DMS153 treated with DMSO at 0.1 percent for 48 hours (cell line): ENCODE results near the gene ZFR2.
"Not testable (repeated sequence)": the region's sequence is repeated elsewhere in the genome, so short reads cannot be mapped to it uniquely, and the experiment has no call there.

Experiments used
- DNase-seq: peaks from one replicate; lab custom pipeline; 2025; ENCODE audit not compliant: unreplicated experiment; lab: John Stamatoyannopoulos, UW

ZFR2 gene

DNA sequence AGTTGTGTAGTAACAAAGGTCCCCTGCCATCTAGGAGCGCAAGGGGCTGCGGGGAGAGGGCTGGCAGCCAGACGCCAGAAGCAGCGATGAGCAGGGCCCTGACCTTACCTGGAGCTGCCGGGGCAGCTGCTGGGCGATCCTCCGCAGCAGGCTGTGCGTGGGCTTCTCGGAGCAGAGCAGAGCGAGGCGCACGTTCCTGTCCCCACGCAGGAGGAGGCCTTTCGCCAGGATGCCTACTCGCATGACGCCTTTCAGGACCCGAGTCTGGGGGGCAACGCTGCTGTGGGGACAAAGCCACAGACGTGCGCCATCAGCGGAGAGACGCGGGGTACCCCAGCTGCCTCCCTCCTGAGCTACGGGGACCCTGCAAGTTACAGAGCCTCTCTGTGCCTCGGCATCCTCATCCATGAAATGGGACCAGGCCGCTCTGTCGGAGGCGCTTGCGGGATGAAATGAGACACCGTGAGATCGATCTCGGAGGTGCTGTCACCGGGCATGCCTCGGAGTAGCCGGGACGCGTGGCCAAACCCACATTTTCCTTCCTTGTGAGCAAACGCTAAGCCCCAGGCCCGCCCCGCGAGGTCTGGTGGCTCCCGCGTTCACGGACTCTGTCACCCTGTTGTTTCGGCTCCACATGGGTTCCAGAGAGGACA is 52.1 kb downstream of the ZFR2 start:
- no peak for DNase-seq

DNA sequence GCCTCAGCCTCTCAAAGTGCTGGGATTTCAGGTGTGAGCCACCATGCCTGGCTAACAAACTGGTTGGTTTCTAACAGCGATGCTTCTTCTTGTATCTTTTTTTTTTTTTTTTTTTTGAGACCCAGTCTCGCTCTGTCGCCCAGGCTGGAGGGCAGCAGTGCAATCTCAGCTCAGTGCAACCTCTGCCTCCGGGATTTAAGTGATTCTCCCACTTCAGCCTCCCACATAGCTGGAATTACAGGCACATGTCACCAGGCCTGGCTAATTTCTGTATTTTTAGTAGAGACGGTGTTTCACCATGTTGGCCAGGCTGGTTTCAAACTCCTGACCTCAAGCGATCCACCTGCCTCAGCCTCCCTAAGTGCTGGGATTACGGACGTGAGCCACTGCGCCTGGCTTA is 52.7 kb downstream of the ZFR2 start:
- DNase-seq = not testable (repeated sequence)

DNA sequence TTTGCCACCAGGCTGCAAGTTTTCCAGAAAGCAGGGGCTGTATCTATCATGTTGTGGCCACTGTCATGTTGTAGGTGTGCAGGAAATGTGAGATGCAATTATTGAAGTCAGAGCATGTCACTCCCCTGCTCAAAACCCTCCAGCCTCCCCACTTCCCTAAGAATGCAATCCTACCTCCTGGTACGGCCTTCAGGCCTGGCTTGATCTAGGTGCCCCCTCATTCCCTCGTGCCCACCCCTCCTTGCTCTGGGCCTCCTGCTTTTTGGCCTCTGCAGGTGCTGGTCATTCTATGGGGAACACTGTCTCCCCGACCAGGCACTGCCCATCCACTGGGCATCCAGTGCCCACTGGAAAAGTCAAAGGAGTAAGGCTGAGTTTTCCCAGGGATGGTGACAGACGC is 54.2 kb downstream of the ZFR2 start:
- no peak for DNase-seq

DNA sequence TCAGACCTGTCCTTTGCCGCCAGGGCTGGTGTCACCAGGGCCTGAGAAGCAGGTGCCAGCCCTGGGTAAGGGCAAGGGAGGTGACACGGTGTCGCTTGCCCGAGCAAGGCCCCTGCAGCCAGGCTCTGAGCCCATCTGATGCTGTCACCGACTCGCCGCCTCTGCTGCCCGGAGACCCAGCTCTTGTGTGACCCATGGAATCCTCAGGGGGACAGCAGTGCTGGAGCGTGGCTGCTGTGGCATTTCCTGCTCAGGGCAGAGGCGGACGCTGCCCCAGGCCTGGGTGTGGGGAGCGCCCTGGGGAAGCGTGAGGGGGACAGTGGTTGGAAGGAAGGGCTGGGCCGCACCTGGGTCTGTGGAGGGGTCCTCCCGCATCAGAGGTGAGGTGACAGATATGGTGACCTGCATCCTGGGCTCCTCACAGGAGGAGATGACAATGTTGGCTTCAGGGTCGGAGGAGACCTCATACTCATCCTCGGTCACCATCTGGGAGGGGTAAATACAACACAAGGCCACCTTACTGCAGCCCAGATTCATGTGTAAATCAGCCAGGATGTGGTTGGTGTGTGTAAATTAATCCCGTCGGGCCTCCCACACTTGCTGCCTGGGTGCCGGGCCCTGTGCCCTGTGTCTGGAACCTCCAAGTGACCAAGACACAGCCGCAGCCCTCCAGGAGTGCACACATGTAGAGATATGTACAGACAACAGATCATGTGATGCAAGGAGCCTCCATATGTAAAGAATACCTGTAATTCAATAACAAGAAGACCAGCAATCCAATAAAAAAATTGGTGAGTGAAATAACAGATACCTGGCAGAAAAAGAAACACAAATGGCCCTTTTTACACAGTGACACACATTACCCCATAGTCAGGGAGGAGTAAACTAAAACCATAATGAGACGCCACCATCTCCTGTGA is 55.1 kb downstream of the ZFR2 start:
- no peak for DNase-seq

DNA sequence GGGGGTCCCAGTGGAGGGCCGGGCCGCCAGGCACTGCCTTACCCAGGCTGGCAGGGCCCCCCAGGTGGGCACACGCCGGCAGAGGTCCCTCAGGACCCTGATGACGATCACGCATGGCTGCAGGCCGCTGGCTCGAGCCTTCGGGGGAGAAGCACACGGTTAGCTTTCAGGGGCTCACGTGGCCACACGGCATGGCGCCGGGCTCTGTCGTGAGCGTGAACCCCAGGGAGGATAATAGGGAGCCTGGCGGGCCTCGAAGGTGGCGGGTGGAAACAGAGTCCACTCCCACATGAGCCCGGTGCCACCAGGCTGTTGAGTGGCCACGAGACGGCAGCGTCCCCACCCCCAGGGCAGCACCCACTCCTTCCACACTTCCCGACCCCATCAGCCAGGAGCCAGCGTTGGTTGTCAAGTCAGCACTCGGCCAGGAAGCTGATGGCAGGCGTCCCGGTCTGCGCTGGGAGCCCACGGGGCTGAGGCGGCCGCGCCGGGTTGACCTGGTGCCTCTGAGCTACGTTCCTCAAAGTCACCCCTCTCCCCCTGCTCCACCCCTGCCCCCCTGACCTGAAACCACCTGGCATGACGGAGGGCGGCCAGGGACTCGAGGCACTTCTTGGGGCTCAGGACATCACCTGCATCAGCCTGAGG is 58.0 kb downstream of the ZFR2 start:
- no peak for DNase-seq

DNA sequence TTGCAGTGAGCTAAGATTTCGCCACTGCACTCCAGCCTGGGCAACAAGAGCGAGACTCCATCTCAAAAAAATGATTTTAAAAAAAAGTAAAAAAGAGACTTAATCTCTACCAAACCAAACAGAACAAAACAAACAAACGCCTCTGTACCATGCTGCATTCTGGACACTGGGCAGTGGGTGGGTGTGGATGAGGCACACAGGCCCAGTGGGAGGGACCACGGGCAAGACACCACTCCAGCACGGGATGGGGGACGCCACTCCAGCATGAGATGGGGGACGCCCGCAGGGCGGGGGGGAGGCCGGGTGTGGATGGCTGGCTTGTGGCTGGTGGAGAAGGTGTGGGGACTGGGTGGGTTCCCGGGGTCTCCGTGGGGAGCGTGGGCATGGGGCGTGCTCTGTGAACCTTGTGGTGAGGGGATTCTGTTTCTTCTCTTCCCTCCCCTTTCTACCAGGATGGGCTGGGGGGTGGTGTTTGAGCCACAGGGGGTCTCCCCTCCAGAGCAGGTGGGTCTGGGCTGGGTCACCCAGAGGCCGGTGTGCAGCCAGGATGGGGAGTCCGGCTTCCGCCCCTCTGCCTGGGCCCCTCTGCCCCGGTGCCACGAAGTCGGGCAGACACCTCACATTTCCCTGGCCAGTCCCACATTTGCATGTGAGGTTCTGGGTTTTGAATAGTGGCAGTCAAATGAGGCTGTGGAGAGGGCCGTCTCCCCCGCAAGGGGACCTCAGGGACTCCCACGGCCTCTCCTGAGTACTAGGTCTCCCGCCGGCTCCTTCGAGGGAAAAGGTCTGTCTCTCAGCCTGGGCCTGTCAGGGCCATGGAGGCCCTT is 58.7 kb downstream of the ZFR2 start:
- DNase-seq = no peak

DNA sequence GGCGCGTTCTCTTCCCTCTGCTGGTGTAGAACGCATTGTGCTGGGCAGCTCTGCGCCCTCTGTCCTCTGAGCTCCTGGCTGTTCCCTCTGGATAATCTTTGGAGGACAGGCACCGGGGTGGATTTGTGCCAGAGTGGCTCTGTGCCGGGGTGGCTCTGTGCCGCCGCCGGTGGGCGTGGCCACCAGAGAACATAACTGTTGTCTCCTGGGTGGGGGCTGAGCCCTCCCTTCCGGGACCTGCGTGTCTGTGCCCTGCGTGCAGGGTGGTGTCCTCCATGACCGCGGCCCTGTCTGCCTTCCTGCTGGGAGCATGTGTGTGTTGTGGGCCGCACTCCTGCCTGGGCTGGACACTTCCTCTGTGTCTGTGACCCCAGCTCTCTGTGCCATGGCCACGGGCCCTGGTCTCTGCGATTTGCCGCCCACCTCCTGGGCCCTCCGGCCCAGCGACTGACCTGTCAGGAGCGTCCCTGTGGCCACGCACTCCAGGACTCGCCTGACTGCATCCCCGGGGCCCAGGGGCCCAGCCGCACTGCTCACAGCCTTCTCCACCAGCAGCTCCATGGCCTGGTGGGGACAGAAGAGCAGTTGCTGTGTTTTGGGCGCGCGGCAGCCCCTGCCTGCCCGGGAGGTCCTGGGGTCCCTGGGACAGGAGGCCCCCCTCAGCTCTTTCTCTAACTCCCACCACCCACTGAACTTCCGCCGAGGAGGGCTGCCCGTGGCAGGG is 60.3 kb downstream of the ZFR2 start:
- no peak for DNase-seq

DNA sequence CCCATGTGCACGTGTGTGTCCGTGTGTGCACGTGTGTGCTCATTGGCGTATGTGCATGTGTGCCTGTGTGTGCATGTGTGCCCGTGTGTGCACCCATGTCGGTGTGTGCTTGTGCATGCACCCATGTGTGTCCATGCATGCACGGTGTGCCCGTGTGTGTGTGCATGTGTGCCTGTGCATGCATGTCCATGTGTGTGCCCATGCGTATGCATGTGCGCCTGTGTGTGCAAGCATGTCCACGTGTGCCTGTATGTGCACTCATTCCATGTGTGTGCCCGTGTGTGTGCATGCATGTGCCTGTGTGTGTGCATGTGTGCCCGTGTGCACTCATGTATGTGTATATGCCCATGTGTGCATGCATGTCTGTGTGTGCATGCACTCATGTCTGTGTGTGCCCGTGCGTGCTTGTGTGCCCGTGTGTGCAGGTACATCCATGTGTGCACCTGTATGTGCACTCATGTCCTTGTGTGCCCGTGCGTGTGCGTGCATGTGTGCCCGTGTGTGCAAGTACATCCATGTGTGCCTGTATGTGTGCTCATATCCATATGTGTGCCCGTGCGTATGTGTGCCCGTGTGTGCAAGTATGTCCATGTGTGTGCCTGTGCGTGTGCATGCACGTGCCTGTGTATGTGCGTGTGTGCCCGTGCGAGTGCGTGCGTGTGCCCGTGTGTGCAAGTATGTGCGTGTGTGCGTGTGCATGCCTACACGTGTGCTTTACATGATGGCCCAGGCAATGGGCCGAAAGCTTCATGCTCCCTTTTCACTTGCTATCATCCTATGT is 61.1 kb downstream of the ZFR2 start:
- no peak for DNase-seq

DNA sequence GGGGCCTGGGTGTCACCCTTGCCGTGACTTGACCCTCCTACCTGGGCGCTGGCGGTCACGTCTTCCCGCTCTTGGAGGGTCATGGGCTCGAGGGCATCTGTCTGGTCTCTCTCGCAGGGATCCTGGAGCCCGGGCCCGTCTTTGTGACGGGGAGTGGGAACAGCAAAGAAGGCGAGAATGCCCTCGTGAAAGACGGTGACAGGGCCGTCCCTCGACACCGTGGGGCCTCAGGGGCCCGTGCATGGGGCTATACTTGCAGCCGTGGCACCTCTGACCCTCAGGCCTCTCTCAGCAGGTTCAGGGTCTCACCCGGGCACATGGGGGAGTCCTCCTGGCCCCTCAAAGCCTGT is 61.7 kb downstream of the ZFR2 start:
- DNase-seq = no peak

DNA sequence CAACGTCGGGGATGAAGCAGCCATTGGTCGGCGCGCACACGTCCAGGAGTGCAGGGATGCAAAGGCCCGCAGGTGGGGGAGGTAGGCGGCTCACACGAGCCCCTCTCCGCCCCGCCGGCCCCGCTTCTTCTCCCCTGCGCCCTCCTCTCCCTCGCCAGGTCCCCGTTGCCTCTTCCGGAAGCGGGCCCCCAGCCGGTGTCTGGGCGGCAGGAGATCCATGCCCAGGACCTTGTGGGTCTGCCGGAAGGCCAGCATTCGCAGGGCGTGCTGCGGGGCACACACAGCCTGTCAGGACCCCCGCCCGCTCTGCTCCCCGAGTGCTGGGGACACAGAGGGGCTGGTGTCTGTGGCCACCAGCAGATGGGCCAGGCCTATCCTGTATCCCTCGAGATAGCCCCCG is 63.0 kb downstream of the ZFR2 start:
- DNase-seq = no peak

DNA sequence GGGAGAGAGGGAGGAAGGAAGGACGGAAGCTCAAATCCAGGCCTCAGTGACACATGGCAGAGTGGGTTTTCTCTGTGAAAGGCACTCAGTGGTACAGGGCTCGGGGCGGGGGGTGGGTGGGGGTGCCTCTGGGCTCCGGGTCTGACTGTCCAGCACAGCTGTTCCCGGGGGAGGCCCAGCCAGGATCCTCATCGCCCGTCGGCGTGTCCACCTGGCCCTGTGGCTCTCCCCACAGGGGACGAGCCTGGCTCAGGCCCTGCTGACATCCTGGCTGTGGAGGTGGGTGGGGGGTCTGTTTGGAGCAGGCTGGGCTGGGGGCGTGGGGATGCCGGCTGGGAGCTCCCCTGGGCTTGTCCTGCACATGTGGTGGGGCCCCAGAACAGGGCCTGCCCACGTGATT is 64.4 kb downstream of the ZFR2 start:
- DNase-seq = no peak

DNA sequence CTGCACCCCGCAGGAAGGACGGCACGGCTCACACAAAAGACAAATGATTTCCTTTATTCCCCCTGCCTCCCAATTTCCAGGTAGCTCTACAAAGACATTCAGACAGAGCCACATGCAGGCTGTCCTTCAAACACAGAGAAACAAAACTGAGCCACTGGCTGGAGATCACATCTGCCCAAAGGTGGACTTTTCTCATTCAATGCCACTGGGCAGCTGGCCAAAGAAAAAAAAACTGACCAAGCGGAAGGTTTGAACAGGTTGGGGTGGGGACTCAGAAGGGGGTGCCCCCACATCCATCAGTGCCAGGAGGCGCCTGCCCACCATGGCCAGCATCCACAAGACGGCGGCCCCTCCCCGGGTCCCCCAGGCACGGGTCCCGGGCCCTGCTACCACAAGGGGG is 64.9 kb downstream of the ZFR2 start:
- DNase-seq = no peak

DNA sequence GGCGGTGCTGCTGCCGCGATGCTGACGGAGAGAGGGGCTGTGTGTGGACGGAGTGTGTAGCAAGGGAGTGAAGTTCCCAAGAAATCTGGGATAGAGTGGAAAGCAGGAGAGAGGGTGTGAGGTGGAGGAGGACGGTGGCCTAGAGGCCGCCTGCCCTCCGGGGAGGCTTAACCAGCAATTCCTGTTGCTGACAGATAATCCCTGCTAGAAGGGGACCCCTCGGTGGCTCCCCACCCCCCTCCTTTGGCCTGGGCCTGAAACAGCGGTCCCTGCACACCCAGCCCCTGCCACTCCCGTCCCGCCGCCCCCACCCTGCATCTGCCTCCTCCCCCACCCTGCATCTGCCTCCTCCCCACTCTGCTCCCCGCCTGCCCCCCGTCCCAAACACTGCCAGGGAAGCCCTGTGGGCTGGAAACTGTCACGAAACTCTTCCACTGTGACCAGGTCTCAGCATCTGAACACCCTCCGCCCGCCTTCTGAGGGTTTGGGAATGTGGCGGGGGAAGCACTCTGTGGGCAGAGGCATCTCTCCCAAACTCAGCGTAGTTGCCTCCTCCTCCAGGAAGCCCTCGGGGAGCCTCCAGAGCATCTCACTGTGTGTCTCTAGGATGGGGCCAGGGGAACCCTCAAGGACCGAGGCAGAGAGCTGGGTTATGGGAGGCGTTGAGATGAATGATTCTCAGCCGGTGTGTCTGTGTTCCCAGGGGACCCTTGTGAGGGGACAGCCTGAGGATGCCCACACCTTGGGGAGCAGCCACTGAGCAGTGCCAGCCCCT is 65.5 kb downstream of the ZFR2 start:
- DNase-seq = no peak

DNA sequence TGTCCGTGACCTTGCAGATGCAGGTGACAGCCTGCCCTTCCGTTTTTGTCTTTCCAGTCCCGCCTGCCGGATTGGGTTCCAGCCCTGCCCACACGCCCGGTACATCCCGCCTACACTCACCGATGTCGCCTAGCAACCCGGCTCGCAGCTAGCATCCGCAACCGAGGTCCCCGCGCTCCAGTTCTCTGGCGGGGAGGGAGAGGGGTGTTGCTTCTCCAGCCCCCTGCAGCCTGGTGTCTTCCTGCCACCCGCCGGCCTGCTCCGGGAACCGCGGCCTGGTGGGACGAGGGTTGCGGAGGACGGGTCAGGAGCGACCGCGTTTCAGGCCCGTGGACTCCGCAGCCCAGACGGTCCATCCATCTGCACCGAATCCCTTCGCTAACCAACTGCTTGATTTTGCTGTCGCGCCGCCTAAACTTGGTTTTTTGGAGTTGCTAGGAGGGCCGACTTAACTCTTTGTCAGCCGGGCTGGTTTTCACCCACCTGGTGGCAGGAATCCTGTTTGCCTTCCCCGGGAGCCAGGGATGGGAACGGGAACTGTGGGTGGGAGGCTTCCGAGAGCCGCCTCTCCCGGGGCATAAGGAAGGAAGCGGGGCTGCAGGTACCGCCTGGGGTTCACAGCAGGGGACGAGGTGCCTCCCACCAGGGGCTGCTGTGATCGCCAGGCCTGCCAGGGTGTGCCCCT is 67.3 kb downstream of the ZFR2 start:
- peak; percentile 29 for DNase-seq

DNA sequence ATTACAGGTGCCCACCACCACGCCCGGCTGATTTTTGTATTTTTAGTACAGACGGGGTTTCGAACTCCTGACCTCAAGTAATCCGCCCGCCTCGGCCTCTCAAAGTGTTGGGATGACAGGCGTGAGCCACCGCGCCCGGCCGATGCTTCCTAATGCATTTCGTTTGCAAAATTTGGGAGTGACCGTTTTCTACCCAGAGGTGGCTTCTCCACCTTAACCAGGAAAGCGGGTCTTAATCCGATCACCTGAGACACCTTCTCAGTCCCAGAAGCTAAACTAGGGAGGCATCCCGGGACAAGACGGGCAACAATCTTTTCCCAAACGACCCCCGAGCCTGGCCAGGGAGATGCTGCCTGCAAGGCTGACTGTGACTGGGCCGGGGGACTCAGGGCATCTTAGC is 67.8 kb downstream of the ZFR2 start:
- DNase-seq = no peak

DNA sequence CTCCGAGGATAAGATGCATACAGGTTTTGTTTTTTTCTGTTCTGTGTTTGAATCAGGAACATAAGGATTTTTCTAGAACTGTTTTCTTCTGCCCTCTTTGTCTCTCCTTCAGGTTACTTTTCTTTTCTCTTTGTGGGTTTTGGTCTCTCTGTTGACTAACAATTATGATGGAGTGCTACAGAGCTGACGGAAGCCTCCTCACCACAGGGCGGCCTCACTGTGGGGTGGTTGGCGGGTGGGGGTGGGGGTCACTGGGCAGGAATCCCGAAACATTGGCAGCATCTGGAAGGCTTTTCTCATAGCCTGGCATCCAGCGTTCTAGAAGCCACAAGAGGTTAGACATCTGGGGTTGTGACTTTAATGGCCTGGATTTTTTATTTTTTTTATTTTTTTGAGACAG is 70.7 kb downstream of the ZFR2 start:
- no peak for DNase-seq

DNA sequence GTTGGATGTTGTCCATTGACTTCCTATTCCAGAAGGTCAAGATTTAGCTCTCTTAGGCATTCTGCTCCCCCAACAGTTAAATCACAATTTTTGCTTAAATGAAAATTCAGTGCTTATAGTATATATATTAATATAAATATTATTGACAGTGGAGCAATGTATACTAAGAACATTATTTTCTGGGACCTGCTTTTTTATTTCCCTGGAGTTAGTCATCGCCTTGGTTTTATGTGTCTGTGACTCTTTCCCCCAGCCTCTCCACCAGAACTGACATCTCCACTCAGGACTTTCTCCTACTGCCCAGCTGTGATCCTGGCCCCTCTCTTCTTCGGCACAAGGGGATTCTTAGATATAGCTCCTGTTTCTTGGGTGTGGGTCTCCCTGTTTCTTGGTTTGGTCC is 72.5 kb downstream of the ZFR2 start:
- no peak for DNase-seq

DNA sequence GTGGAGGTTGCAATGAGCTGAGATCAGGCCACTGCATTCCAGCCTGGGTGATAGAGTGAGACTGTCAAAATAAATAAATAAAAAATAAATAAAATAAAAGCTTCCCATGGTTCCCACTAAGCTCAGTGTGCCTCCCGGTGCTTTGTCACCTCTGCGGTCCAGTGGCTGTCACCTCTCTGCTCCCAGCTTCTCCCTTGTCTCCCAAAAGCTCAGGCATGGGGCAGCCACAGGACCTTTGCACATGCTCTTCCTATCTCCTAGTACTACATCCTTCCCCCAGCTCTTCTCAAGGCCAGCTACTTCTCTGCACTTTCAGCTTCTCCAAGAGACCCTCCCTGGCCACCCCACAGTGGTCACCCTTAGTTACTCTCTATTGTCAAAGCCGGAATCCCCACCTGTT is 75.0 kb downstream of the ZFR2 start:
- DNase-seq = no peak

DNA sequence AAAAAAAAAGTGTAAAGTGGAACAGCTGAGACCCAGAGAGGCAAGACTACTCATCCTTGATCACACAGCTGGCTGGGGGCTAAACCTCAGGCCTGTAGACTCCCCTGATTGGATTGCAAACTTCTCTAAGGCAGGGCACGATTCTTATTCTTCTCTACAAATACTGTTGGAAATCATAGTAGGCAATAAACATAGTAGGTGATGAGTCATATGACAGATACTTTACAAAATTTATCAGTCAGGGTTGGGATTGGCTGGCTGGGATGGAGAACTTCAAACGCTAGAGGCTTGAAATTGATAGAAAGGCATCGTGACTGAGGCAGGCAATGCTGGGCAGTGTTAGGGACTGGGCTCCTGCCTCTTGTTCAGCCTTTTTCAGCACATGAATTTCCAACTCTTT is 76.7 kb downstream of the ZFR2 start:
- DNase-seq = no peak
